Activated CD8-positive, alpha-beta T cell treated with anti-CD3 and anti-CD28 coated beads, Interleukin-2, amount 10 ng/mL, durations not matched to agents 7 days and 5 days (primary cell): ENCODE results near the gene DIDO1. TPM values are rescaled to one million over a fixed set of nuclear protein-coding genes. Genes with fewer than 3 reads are reported as not detected.
A peak's percentile ranks its signal among the peaks of the same experiment; 100 is the strongest.

Source experiments
- ATAC-seq: fragments of 150-1000 bp; cut with Tn5 transposase; one replicate; pipeline ENCODE4 v1.10.0; 2021; ENCODE audit warnings: moderate library complexity
- CTCF ChIA-PET: fragments of 350-600 bp; sonication (Branson Sonifier 250); formaldehyde crosslinking; loops from one replicate; lab custom pipeline; 2021; ENCODE audit warnings: antibody characterized with exemption; lab: Charles Lee
- POLR2A ChIA-PET: fragments of 350-600 bp; sonication (Branson Sonifier 250); formaldehyde crosslinking; loops from one replicate; lab custom pipeline; 2021; ENCODE audit warnings: antibody characterized with exemption; lab: Charles Lee
- DNase-seq: peaks from one replicate; pipeline ENCODE4 v3.0.0-alpha.2; 2020
- H3K27ac Mint-ChIP-seq: one replicate; pipeline ENCODE4 v1.8.0; 2021; ENCODE audit warnings: mild to moderate bottlenecking, mixed read lengths
- H3K27me3 Mint-ChIP-seq: one replicate; pipeline ENCODE4 v1.8.0; 2021; ENCODE audit warnings: low read depth, mixed read lengths
- H3K36me3 Mint-ChIP-seq: one replicate; pipeline ENCODE4 v1.8.0; 2021; ENCODE audit warnings: low read depth, mixed read lengths
- H3K4me1 Mint-ChIP-seq: one replicate; pipeline ENCODE4 v1.8.0; 2021; ENCODE audit warnings: low read depth, mixed read lengths
- H3K4me3 Mint-ChIP-seq: one replicate; pipeline ENCODE4 v1.8.0; 2021; ENCODE audit warnings: mild to moderate bottlenecking, mixed read lengths
- H3K9me3 Mint-ChIP-seq: one replicate; pipeline ENCODE4 v1.8.0; 2022; ENCODE audit warnings: mixed read lengths; ENCODE audit not compliant: insufficient read depth
- total RNA-seq, 2 experiments: library from RNA; stranded (reverse); gene quantifications; one replicate each; pipeline ENCODE4 v1.2.3, GENCODE V29; 2021

The DIDO1 gene
- total RNA-seq, 2 experiments from 2014 or later = 69.6 to 74.0 TPM

DNA sequence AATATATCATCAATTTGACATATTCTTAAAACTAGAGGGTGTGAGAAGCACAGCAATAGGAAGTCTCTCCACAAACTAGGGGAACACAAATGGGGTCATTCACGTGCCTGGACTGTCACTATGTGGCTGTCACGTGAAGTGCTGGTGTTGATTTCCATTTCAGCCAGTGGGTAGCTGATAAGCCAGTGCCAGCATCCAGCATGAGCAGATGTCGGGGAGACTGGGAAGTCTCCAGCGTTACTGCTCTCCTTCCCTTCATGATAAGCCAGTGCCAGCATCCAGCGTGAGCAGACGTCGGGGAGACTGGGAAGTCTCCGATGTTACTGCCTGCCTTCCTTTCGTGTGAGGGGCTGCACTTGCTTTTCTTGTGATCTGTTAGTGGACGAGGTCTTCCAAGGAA lies 20.6 kb upstream of the DIDO1 start:
- DNase-seq = no peak
- no peak overlapping the region for H3K27ac Mint-ChIP-seq
- H3K9me3 Mint-ChIP-seq = peaks cover 3% of the 10 kb centered on the region
- no peak for ATAC-seq
- H3K4me1 Mint-ChIP-seq = peaks cover 11% of the 10 kb centered on the region
- H3K36me3 Mint-ChIP-seq = peaks cover 86% of the 10 kb centered on the region
- no peak overlapping the region for H3K4me3 Mint-ChIP-seq
- no peaks in the 10 kb centered on the region for H3K27me3 Mint-ChIP-seq
- ChIA-PET POLR2A (interaction anchor here (0.6 kb wide), 1 partner anchor 9 kb away, joined by 3 read pairs; no protein-coding TSS in a partner anchor), CTCF (no interaction called here)

DNA sequence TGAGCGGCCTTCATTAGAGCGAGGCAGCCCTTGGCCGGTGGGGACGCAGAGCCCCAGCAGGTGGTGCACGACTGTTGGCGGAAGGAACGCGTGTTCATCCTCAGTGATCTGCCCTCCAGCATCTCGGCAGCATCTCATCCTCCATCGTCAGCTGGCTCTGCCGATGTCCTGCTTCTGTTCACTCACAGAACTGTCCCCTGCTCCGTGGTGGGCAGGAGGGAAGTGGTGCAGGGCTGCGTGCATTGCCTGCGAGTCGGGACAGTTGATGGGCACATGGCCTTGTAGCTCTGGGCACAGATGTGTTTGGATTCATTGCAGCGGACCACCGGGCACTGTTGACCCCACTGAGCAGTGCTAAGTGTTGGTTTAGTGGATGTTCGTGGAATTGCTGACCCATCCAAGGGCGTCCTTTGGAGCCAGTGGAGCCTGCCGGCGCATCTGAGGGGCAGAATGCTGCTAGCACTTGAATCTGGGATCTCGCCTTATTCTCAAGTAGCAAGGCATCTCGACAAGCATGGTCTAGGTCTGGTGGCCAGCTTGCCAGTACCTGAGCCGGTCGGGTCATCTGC lies 19.6 kb upstream of the DIDO1 start:
- no peak for ATAC-seq
- no peak overlapping the region for H3K4me3 Mint-ChIP-seq
- H3K36me3 Mint-ChIP-seq = peaks cover 90% of the 10 kb centered on the region
- H3K27me3 Mint-ChIP-seq = no peaks in the 10 kb centered on the region
- peaks cover 11% of the 10 kb centered on the region for H3K4me1 Mint-ChIP-seq
- no peak for DNase-seq
- CTCF ChIA-PET = interaction anchor here (2.0 kb wide), 1 partner anchor 8 kb away, joined by 7 read pairs; no protein-coding TSS in a partner anchor
- POLR2A ChIA-PET = no interaction called here
- no peak overlapping the region for H3K27ac Mint-ChIP-seq
- peaks cover 3% of the 10 kb centered on the region for H3K9me3 Mint-ChIP-seq

DNA sequence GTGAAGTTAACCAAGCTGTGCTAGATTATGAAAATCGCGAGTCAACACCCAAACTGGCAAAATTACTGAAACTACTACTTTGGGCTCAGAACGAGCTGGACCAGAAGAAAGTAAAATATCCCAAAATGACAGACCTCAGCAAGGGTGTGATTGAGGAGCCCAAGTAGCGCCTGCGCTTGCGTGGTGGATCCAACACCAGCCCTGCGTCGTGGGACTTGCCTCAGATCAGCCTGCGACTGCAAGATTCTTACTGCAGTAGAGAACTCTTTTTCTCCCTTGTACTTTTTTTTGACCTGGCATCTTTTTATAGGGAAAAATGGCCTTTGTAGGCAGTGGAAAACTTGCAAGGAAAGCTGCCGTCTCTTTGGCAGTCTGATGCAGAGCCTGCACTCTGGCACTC lies 18.4 kb upstream of the DIDO1 start:
- CTCF ChIA-PET = interaction anchor here (2.0 kb wide), 1 partner anchor 9 kb away, joined by 7 read pairs; no protein-coding TSS in a partner anchor
- Mint-ChIP-seq H3K27me3 (no peaks in the 10 kb centered on the region), H3K4me3 (no peak overlapping the region), H3K27ac (no peak overlapping the region), H3K9me3 (peaks cover 3% of the 10 kb centered on the region), H3K4me1 (peaks cover 16% of the 10 kb centered on the region), H3K36me3 (peaks cover 79% of the 10 kb centered on the region)
- no peak for DNase-seq
- no peak for ATAC-seq
- POLR2A ChIA-PET = no interaction called here

DNA sequence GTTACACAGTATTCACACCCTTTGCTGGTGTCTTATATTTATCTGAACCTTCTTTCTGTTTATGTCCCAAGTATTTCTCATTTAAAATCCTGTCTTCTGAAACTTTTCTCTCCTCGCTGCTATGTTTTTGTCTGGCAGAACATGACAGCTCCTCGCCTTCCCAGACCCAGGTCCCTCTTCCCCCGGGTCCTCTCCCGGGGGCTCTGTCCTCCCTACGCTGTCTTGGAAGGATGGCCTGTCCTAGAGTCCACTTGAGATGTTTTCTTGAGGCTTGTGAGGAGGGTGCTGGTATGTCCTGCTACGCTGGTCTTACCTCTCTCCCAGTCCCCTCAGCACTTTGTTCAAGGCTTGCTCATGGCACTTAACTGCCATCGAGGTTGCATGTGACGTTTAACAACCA lies 17.9 kb upstream of the DIDO1 start:
- Mint-ChIP-seq H3K9me3 (peaks cover 3% of the 10 kb centered on the region), H3K4me1 (peaks cover 19% of the 10 kb centered on the region), H3K27me3 (no peaks in the 10 kb centered on the region), H3K27ac (no peak overlapping the region), H3K36me3 (peaks cover 78% of the 10 kb centered on the region), H3K4me3 (no peak overlapping the region)
- ChIA-PET POLR2A (interaction anchor here (0.7 kb wide), 1 partner anchor 11 kb away, joined by 4 read pairs; no protein-coding TSS in a partner anchor), CTCF (interaction anchor here (2.0 kb wide), 1 partner anchor 10 kb away, joined by 7 read pairs; no protein-coding TSS in a partner anchor)
- DNase-seq (no peak), ATAC-seq (no peak)

DNA sequence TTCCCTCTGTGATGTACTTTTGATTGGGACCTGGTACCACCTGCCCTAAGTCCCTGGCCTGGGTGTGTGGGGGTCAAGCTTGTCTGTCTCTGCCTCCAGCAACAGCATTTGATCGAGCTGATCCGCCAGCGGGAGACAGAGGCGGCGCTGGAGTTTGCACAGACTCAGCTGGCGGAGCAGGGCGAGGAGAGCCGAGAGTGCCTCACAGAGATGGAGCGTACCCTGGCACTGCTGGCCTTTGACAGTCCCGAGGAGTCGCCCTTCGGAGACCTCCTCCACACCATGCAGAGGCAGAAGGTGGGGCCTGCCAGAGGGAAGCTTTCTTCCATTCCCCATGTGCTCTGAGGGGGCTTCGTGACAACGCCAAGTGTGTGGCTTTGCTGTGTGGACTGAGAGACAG lies 17.1 kb upstream of the DIDO1 start:
- POLR2A ChIA-PET = interaction anchor here (0.5 to 0.7 kb wide), 2 partner anchors 12 to 35 kb away, joined by 3 to 4 read pairs; no protein-coding TSS in a partner anchor
- no peak for ATAC-seq

DNA sequence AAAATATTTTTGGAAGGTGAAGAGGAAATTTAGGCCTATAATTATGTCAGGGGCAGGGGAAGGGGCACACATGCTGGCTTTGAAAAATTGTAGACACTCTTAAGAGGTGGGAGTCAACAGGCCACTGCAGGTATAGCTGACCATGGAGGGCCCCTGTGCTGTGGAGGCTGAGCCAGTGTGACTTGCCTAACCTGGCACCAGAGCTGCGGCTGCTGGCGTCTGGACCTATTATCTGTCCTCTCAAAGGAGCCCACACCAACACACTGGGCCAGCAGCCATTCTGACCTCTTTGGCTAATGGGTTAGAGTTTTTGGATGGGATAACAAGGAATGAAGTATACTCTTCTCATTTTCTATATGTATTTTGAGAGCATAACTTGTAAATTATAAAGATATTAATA lies 16.2 kb upstream of the DIDO1 start:
- Mint-ChIP-seq H3K36me3 (peaks cover 66% of the 10 kb centered on the region), H3K27ac (no peak overlapping the region), H3K9me3 (no peaks in the 10 kb centered on the region), H3K4me1 (peaks cover 25% of the 10 kb centered on the region), H3K4me3 (no peak overlapping the region), H3K27me3 (no peaks in the 10 kb centered on the region)
- CTCF ChIA-PET = no interaction called here
- POLR2A ChIA-PET = no interaction called here
- ATAC-seq = no peak
- DNase-seq = no peak

More for the DNA sequence above, 17.1 kb upstream of the DIDO1 start:
- no peak overlapping the region for H3K4me3 Mint-ChIP-seq
- peaks cover 24% of the 10 kb centered on the region for H3K4me1 Mint-ChIP-seq
- no peaks in the 10 kb centered on the region for H3K27me3 Mint-ChIP-seq
- no peak for DNase-seq
- no peak overlapping the region for H3K27ac Mint-ChIP-seq
- H3K36me3 Mint-ChIP-seq = peaks cover 73% of the 10 kb centered on the region
- H3K9me3 Mint-ChIP-seq = no peaks in the 10 kb centered on the region
- CTCF ChIA-PET = no interaction called here

DNA sequence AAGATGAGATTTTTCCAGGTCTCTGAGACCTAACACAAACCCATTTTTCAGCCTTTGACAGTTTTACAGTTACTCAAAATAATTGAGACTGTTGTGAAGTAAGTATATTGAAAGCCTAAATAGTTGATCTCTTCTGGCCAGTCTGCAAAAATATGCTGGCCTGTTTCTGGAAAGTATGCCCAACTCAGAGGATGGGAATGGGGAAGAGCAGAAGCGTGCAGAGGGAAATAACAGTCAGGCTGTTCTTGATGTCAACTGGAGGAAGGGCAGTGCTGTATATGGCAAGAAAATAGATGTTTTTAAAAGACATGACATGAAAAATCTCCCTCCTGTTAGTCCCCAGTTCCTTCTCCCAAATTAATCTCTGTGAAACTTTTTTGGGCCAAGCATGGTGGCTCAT lies 15.5 kb upstream of the DIDO1 start:
- Mint-ChIP-seq H3K36me3 (peaks cover 63% of the 10 kb centered on the region), H3K9me3 (no peaks in the 10 kb centered on the region), H3K27ac (no peak overlapping the region), H3K27me3 (no peaks in the 10 kb centered on the region), H3K4me1 (peaks cover 27% of the 10 kb centered on the region), H3K4me3 (no peak overlapping the region)
- ChIA-PET CTCF (no interaction called here), POLR2A (no interaction called here)
- no peak for ATAC-seq
- no peak for DNase-seq

DNA sequence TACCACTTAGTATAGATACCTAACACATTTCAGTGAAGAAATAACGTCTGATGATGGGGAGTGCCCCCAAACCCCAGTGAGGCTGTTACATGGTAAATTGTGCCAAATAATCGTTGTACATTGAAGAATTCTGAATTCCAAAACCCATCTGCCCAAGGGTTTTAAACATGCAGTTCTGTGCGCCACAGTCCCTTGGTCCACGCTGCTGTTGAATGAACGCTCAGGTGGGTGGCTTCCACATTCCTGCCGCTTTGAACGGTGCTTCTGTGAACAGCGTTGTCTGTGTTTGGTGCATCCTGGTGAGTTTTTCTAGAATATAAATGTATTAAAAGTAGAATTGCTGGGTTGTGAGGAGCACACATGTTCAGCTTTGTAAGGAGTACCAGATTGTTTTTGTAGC lies 14.6 kb upstream of the DIDO1 start:
- no peak for DNase-seq
- Mint-ChIP-seq H3K36me3 (peaks cover 56% of the 10 kb centered on the region), H3K4me1 (peaks cover 28% of the 10 kb centered on the region), H3K27ac (no peak overlapping the region), H3K4me3 (no peak overlapping the region), H3K9me3 (no peaks in the 10 kb centered on the region), H3K27me3 (no peaks in the 10 kb centered on the region)
- no peak for ATAC-seq
- POLR2A ChIA-PET = no interaction called here
- CTCF ChIA-PET = interaction anchor here (1.0 kb wide), 1 partner anchor 32 kb away, joined by 3 read pairs; no protein-coding TSS in a partner anchor

DNA sequence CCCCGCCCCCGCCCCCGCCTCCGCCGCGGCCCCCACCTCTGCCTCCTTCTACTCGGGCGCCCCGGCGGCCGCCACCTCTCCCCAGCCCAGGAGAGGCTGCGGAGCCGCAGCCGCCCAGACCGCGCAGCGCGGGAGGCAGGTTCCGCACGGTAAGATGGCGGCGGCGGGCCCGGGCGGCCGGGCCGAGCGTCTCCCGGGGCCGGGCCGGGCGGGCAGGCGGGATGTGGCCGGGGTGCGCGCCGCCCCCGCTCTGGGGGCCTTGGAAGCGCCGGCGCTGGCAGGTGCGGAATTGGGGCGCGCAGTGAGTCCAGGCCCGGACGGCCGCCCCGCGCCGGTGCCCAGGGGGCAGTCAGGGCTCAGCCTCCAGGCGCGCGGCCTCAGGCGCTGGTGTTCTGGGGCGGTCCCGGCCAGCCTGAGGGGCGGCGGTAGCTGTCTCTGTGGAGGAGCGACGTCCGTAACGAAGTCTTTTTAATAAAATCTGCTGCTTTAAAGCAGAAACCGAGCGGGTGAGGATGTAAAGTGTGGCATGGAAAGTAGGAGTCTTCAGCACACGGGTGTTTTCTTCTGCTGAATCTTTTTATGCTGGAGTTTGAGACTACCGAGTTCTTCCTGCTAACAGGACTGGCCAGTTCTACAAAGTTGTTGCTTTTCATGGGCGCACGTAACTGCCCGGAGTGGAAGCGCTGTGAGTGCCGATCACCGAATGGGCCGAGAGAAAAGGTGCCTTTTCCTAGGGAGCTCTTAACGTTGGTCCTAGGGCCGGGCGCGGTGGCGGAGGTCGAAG lies 12.0 kb upstream of the DIDO1 start, which contains the start of gene GID8:
GID8 (plus strand) TSS at position 43 of the 784 bp plus-strand sequence. CDS start 3,356 bp downstream, outside the sequence.
- H3K9me3 Mint-ChIP-seq = no peaks in the 10 kb centered on the region
- peak within 1 kb of the TSS; percentile 95 for H3K27ac Mint-ChIP-seq
- H3K4me3 Mint-ChIP-seq = peak within 1 kb of the TSS; percentile 97
- H3K36me3 Mint-ChIP-seq = peaks cover 33% of the 10 kb centered on the region
- DNase-seq (peak; percentile 64), ATAC-seq (peak; percentile 66)
- H3K27me3 Mint-ChIP-seq = no peaks in the 10 kb centered on the region
- CTCF ChIA-PET = interaction anchor here (1.2 to 5.8 kb wide), 4 partner anchors 12 to 31 kb away, joined by 4 to 100 read pairs (median 10); partner anchors contain the start of gene DIDO1
- POLR2A ChIA-PET = interaction anchor here (0.6 to 6.0 kb wide), 12 partner anchors 10 to 62 kb away, joined by 3 to 82 read pairs (median 4); partner anchors contain the start of gene DIDO1
- H3K4me1 Mint-ChIP-seq = peaks cover 31% of the 10 kb centered on the region

DNA sequence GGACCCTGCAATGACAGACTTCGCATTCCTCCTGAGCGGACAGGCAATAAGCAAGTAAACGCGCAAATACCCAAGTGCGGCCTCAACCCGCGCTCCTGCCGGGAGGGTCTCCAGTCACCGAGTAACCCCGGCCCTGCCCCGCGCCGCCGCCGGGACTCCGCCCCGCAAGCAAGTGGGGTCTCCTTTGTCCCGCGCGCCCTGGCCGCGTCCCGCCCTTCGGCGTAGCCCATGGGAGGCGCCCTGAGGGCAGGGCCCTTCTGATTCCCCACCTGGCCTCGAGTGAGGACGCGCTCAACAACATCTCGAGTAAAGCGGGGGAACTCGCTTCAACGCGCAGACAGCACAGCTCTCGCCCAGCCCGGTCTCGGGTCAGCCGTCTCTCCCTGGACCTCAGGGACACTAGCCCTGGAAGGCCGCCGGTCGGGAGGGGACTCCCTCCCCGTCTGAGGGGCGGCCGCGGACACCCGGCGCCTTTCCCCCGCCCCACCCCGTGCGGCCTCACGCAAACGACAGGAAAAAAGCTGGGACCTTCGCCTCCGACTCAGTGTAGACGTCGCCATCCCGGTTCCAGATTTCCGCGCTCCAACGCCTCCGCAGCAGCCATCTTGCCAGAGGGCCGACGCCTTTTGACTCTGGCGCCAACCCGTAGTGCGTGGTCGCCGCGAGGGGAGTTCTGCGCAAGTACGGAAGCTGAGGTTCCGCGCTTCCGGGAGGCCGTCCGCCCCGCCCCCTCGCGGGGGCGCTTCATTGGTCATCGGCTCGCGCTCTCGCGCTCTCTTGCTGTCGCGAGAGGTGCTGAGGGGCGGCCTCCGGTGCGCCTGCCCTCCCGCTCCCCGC lies 11.2 kb upstream of the DIDO1 start:
- CTCF ChIA-PET = interaction anchor here (0.9 to 5.8 kb wide), 7 partner anchors 9 to 38 kb away, joined by 3 to 100 read pairs (median 4); partner anchors contain the start of gene DIDO1
- Mint-ChIP-seq H3K27me3 (no peaks in the 10 kb centered on the region), H3K9me3 (no peaks in the 10 kb centered on the region), H3K36me3 (peaks cover 27% of the 10 kb centered on the region), H3K4me3 (no peak overlapping the region), H3K27ac (peak overlapping the region; percentile 95), H3K4me1 (peaks cover 38% of the 10 kb centered on the region)
- peak; percentile 97 for DNase-seq
- peak; percentile 90 for ATAC-seq
- POLR2A ChIA-PET = interaction anchor here (0.6 to 6.0 kb wide), 12 partner anchors 10 to 62 kb away, joined by 3 to 82 read pairs (median 4); partner anchors contain the start of gene DIDO1
